NCI-H524 (cell line): Measurements from ENCODE around the gene TMEM94.
A peak's percentile ranks its signal among the peaks of the same experiment; 100 is the strongest.
"Not testable (repeated sequence)": the region's sequence is repeated elsewhere in the genome, so short reads cannot be mapped to it uniquely, and the experiment has no call there.

Experiments used
- DNase-seq, 2 experiments: peaks; one replicate each; lab custom pipeline; 2025; lab: John Stamatoyannopoulos, UW

TMEM94 gene

DNA sequence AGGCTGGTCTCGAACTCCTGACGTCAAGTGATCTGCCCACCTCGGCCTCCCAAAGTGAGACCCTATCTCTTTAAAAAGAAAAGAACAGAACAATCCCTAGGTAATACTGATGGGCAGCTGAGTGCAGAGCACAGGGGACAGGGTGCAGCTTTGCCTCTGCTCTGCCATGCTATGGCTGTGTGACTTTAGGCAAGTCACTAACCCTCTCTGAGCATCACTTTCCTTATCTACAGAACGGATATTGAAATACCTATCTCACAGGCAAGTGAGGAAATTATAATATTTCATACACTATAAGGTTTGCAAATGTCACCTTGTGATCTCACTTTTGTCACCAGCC, 54.8 kb downstream of the TMEM94 start:
- no peak for DNase-seq

DNA sequence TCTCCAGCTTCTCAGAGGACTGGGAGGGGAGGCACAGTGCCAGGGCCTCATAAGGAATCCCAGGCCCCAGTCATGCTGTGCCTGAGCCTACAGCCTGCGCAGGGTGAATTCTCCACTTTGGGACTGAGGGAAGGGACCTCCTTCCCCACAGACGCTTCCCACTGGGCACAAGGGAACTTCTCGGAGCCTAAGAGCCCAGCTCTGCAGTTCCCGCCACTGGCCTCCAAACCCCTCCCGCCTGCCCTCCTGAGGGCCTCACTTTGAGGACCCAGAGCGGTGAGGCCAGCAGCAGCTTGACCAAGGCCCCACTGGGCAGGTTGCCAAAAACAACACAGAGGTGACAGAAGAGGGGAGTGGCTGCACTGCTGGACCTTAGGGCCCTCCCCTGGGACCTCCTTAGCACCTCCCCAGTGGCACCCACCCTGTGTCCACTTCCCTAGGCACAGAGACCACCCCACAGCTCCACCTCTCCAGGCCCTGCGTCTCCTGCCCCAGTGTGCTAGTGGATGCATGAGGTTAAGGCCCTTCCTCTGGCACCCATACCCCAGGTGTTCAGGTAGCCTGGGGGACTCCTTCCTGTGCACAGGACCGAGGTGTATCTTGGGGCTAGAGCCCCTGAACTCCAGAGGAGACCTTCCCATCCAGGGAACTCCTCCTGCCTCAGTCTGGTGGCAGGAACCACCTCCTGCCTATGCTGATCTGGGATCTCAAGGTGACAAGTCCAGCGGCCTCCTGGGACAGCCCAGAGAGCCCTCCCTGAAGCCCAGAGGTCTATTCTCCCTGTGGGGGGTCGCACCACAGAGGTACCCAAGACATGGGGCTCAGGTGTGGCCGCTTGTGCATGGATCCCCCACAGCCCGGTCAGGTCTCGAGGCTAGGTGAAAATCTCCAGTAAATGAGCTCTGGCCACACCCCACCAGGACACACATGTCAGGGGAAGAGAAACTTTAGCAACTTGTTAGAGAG, 55.5 kb downstream of the TMEM94 start:
- no peak for DNase-seq

DNA sequence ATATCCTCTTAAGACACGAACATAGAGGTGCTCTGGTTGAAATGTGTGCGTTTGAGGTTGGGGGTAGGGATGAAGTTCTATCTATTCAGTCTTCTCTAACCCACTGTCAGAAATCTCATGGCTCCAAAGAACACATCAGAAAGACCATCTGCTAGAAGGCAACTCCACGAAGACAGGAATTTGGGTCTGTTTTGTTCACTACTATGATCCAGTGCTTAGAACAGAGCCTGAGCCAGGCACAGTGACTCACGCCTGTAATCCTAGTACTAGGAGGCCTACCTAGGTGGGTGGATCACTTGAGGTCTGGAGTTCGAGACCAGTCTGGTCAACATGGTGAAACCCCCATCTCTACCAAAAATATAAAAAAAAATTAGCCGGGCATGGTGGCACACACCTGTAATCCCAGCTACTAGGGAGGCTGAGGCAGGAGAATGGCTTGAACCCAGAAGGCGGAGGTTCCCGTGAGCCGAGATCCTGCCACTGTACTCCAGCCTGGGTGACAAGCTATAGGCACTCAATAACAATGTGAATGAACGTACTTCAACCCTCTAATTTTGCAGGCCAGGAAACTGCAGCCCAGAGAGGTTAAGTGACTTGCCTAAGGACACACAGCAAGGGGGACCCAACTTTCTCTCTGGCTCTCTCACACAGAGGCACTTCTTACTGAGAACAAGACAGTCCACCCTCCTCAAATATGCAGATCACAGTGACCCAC, 56.6 kb downstream of the TMEM94 start:
- no peak for DNase-seq

- DNase-seq = no peak
These were observed 57.2 kb downstream of the TMEM94 start for GRCh38 chr17:75513641-75514000.

DNA sequence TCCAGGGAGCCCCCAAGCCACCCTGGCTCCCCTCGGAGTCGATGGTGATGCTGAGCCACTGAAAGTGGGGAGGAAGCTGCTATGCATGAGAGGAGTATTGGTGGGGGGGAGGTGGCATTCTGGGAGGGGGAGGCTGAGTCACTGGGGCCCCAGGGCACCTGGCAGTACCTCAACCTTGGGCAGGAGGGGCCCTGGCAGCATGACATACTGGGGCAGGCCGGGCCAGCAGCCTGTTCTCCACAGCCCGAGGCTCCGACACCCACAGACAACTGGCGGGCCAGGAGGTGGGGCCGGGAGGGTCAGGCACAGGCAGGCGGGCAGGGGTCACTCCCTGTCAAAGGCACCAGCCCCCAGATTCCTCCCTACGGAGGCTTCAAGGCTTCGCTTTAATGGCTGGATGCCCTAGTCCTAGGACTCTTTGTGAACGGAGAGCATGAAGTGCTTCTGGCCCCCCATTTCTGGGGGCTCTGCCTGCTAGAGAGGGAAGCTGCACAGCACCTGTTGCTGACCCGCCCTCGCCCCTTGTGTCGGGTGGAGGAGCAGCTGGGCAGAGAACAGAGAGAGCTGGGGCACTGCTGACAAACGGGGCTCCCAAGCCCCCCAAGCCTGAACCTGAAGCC, 58.0 kb downstream of the TMEM94 start:
- DNase-seq = peak in 1 of 2 experiments; percentile 65

GRCh38 chr17:75514919-75515495, 58.6 kb downstream of the TMEM94 start:
- peak in 1 of 2 experiments; percentile 65 for DNase-seq

- DNase-seq = peak; percentile 96 to 98
These were observed 59.2 kb downstream of the TMEM94 start, which contains the start of gene CASKIN2 for GRCh38 chr17:75515496-75516254. TSS of gene CASKIN2 (minus strand) at chr17:75515537. CDS start at chr17:75513804, 1,733 bp downstream.

DNA sequence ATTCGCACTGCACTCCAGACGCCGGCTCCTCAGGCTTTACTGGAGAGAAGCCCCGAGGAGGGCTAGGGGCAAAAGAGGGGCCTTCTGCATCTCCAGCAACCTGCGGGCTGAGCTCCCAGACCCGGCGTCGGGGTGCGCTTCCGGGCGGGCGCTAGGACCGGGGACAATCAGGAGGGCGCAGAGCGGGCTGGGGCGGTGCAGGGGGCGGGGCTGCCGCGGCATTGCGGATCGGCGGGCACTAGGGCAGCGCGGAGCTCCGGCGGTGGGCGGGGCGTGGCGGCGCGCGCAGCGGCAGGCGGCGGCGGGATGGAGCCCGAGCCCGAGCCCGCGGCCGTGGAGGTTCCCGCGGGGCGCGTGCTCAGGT, 59.8 kb downstream of the TMEM94 start, which contains the start of gene TSEN54:
Gene TSEN54 (plus strand): TSS at position 274 of the 364 bp plus-strand sequence. CDS start 33 bp downstream, at position 307.
- DNase-seq = peak; percentile 91 to 95

DNA sequence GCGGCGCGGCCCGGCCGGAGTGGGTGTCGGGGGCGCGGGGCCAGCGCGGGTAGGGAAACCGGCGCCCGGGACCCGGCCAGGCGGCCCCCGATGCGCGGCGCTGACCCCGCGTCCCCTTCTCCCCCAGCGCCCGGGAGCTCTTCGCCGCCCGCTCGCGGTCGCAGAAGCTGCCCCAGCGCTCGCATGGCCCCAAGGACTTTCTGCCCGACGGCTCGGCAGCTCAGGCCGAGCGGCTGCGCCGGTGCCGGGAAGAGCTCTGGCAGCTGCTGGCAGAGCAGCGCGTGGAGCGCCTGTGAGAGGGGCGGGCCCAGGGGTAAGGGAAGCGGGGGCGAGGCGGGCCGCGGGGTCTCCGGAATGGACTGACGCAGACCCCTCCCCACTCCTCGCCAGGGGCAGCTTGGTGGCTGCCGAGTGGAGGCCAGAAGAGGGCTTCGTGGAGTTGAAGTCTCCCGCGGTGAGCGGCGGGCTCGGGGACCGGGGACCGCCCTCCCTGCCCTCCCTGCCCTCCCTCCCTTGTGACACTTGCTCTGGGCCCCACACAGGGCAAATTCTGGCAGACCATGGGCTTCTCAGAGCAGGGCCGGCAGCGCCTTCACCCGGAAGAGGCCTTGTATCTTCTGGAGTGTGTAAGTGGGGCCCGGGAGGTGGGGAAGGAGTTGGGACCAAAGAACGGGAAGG, 60.3 kb downstream of the TMEM94 start:
- peak in 1 of 2 experiments; percentile 64 for DNase-seq

DNA sequence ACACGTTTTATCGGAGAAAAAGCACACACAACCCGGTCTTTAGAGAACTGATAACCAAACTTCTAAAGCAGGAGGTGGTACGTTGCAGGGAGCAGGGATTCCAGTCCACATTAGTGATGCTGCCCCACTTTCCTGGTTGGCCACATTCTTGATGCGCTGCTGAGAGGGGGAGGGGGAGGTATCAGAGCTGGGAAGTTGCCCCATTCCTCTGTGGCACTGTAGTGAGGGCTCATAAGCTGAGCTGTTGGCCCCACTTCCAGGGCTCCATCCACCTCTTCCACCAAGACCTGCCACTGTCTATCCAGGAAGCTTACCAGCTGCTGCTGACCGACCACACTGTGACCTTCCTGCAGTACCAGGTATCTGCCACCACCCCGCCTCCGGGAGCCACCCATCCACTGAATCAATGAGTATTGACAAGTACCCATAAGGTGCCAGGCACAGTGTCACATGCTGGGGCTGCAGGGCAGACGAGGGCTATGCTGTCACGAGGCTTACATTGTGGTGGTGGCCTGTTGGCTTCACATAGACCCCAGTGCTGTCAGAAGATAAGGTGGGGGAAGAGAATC, 60.9 kb downstream of the TMEM94 start:
- DNase-seq = no peak

GRCh38 chr17:75518201-75518600, 61.8 kb downstream of the TMEM94 start:
- no peak for DNase-seq

DNA sequence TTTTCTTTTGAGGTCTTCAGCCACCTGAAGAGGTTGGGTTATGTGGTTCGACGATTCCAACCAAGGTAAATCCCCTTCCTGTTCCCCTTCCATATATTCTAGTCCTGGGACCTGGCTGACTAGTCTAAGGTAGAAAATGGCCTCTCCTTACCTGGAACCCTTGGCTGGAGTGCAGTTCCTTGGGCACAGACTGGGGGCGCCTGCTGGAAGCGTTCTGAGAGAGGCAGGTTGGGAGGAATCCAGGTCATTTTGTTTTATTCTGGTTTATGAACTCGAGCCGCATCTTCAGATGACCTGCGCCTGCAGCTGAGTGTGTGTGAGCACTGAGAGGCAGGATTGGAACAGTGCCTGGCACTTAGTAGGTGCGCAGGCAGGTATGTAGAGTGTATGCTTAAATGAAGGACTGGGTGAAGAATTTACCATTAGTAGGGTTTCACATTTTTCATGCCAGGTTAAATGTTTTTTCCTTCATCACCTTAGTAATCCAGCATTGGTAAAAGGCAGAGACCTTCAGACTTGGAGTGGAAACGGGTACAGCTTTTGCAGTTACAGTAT, 62.6 kb downstream of the TMEM94 start:
- no peak for DNase-seq

DNA sequence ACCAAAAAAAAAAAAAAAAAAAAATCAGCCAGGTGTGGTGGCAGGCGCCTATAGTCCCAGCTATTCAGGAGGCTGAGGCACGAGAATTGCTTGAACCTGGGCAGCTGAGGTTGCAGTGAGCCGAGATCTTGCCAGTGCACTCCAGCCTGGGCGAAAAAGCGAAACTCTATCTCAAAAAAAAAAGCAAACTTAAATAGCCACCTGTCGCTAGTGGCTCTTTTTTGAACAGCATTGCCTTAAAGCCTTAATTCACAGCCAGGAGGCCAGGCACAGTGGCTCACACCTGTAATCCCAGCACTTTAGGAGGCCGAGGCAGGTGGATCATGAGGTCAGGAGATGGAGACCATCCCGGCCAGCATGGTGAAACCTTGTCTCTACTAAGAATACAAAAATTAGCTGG, 64.0 kb downstream of the TMEM94 start:
- not testable (repeated sequence) for DNase-seq

GRCh38 chr17:75521290-75521689, 64.9 kb downstream of the TMEM94 start:
- no peak for DNase-seq

DNA sequence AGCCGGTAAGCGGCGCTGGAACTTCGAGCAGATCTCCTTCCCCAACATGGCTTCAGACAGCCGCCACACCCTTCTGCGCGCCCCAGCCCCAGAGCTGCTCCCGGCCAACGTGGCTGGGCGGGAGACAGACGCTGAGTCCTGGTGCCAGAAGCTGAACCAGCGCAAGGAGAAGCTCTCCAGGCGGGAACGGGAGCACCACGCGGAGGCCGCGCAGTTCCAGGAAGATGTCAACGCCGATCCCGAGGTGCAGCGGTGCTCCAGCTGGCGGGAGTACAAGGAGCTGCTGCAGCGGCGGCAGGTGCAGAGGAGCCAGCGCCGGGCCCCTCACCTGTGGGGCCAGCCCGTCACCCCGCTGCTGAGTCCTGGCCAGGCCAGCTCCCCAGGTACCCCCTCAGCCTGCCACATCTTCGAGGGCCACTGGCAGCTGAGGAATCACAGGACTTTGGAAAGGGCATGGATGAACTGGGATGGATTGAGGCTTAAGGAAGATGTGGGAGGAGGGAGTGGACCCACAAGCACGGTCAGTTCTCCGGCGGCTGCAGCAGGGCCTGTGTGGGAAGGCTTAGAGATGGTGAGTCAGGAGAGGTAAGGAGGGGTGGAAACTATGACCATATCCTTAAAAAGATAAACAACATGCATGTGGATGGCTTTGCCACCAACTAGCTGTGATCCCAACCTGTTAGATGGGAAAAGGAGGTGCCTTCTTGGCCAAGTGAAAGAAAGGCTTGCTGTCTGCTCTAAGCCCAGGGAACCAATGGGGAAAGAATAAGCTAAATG, 65.7 kb downstream of the TMEM94 start:
- DNase-seq = no peak

DNA sequence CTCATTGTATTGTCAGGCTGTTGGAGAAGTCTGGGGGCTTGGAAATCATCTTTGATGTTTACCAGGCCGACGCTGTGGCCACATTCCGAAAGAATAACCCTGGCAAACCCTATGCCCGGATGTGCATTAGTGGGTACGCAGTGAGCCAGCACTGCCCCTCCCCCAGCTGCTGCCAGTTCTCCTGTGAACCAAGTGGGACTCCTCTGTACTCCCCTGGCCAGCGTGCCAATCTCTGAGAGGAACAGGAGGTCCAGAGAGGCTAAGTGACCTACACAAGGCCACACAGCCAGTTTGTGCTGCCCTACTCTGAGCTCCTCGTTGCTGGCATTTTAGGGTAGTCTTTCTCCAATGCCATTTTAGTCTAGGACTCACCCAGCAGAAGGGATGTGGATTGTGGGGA, 67.2 kb downstream of the TMEM94 start:
- DNase-seq = no peak

- no peak for DNase-seq
These were observed 68.0 kb downstream of the TMEM94 start for GRCh38 chr17:75524269-75524969.

GRCh38 chr17:75524970-75525805, 68.8 kb downstream of the TMEM94 start, which contains the start of gene LLGL2:
TSS of gene LLGL2 (plus strand) at chr17:75525697. CDS start at chr17:75543427, 17,730 bp downstream.
- DNase-seq = peak; percentile 92 to 96
